Hematopoietic multipotent progenitor cell treated with erythropoietin and hydrocortisone succinate and interleukin-3 and kit ligand, for 17 days (in vitro differentiated cells): ENCODE results near the gene SPATS1.

Experiments
- DNase-seq: peaks from one replicate; pipeline ENCODE4 v3.0.0-alpha.2; 2015; ENCODE audit warnings: low spot score

The SPATS1 gene, protein sequence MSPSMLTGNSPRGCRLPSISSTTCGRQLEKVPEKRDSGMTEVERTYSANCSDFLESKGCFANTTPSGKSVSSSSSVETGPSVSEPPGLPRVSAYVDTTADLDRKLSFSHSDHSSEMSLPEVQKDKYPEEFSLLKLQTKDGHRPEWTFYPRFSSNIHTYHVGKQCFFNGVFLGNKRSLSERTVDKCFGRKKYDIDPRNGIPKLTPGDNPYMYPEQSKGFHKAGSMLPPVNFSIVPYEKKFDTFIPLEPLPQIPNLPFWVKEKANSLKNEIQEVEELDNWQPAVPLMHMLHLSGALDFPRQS

GRCh38 chr6:44342489-44342888 lies at the start of gene SPATS1:
Gene SPATS1 (plus strand): TSS chr6:44342650. CDS start chr6:44343096, 446 bp downstream.
- no peak for DNase-seq

DNA sequence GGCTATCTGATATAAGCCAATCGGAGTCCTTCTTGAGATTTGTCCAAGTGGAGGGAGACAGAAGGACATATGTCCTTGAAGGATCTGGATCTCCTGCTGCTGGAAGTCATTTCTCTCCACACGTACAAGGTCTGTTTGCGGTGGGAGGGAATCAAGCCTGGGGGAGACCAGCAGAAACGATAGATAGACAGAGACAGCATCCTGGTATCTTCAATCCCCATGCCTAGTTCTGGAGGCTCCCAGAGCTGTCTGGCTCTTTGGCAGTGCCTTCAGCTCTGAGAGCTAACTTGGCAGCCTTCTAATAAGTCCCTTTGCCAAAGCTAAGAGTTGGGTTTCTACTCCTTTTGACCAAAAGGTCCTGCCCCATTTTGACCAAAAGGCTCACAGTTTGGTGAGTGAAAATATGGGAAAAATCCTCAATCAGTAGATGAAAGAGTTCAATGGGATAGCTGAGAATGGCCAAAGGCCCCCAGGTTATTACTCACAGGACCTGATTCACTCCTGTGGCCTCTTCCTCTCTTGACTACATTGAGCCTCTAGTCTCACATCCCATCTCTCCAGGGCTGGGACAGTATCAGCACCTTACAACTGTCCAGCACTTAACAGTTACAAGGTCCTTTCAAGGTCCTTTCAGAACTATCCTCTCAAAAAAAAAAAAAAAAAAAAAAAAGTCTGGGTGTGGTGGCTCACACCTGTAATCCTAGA lies 49.6 kb upstream of the SPATS1 start:
- DNase-seq, result no peak

DNA sequence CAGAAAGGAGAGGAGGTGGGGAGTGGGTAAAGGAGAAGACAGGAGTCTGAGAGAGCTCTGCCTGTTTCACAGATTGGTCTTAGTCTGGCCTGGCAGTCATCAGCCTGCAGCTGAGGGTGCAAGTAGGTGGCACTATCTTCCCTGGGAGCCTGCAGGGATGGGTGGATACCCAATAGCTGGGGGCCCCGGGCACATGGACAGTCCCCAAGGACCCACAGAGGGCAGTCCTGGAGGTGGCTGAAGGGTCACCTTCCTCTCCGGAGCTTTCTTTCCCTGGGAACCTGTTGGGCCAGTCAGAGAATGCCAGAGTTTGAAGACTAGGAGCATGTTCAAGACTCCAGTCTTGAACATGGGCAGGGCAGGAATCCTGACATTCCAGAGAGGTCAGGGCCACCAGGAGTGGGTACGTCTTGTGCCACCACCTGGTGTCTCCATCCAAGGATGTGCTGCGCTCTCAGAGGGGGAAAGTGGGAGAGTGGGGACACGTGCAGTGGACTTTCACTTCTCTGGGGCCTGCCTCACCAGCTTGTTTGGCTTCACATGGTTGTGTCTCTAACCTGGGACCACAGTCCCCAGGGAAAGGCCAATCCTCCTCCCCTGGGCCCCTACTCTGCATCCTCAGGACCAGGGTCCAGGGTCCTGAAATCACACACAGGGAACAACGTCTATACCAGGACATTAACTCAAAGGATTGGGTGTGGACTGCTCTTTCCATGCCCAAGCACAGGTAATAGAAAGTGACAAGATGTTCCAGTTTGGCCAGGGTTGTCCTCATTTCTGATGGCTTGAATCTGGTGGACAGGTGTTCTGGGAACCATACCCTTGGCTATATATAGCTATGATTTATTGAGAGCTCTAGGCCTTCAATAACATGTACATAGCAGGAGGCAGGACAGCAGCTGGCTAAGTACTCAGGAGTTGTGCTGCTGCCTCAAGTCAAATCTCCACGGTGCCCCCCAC lies 47.3 kb upstream of the SPATS1 start:
- DNase-seq, result no peak

GRCh38 chr6:44297063-44298038 lies 45.1 kb upstream of the SPATS1 start:
- no peak for DNase-seq

- no peak for DNase-seq
Observed at GRCh38 chr6:44298055-44298803, 44.2 kb upstream of the SPATS1 start.

DNA sequence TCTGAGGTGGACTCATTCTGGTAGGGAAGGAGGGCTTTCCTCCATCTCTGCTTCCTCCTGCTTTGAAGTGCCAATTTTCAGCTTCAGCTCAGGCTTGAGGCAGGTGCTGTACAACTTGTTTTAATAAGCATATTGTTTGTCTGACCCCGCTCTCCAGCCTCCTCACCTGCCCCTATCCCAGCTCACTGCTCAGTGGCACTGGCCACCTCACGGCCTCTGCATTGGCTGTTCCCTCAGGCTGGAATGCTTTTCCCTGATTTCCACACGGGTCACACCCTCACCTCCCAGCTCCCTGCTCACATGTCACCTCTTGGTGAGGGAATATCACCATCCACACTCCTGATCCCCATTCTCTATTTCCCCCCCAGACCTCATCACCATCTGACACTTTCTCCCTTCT lies 43.6 kb upstream of the SPATS1 start:
- DNase-seq, result no peak

- DNase-seq, result no peak
Observed at GRCh38 chr6:44300292-44300823, 42.1 kb upstream of the SPATS1 start.

DNA sequence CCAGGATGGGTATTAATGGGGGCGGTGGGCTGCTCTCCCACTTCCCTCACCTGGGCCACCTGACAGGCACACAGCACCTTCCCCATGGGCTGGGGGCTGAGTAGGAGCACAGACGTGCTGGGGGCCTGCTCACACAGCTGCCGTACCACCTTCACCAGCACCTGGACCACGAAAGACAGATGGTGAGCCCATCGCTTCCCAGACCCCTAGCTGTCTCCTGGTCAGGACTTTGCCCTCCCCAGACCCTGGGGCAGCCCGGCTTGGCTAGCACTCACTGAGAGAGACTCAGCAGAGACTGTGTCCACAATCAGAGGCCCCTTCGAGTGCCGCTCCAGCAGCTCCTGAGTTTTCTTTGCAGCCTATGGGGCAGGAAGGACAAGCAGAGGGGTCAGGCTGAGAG lies 41.3 kb upstream of the SPATS1 start:
- no peak for DNase-seq

GRCh38 chr6:44301782-44302564 lies 40.5 kb upstream of the SPATS1 start:
- DNase-seq, result no peak

DNA sequence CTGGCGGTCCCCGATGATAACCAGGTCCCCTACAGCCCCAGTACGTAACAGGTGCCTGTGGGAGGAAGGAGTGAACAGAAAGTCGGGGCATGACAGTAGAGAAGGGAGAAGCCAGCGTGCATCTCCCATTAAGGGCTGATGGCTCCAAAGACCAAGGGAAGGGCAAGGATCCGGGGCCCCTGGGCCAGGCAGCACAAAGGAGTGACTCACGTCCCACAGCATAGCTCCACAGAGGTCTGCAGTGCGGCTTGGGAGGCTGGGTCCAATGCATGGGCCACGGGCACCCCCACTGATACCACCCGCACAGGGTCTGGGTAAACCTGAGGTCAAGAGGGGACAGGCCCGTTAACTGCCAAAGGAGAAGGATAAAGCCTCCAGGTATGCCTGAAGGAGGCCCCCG lies 39.6 kb upstream of the SPATS1 start:
- no peak for DNase-seq

- DNase-seq, result no peak
Observed at GRCh38 chr6:44303842-44304241, 38.6 kb upstream of the SPATS1 start.

DNA sequence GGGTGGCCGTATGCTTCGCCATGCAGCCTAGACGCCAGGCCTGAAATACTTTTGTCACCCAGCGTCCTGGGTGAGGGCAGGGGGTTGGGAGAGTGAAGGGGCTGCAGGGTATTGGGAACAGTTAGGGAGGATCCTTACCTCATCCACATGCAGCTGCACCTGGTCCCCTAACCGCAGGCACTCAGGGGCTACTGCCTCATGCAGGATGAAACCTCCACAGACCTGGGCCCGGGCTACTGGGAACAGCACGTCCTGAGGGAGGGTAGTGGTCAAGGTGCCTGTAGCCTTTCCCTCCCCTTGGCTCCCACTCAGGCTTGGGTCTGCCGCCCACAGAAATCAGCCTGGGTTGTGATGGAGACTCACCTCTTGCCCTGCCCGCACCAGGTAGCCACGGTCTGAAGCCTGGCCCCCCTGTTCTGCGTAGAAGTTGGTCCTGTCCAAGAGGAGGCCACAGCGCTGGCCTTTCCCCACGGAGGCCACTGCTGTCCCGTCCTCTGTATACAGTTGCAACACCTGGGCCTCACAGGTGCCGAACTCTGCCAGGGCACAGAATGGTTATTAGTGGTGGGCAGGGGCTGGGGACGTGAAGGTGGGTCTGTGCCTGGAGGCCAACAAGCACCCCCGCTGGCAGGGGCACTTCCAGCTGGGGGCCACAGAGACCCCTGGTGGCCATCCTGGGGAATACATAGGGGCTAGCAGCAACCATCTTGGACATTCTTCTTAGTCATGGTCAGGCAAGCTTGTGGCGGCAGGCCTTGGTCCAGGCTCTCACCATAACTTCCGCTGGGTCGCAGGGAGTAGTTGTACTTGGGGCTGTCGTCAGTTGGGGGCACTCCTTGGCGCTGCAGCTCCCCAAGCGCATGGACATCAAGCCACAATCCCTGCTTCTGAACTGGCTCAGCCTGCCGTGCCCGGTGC lies 37.9 kb upstream of the SPATS1 start:
- DNase-seq, result peak; percentile 60

GRCh38 chr6:44305200-44305725 lies 37.2 kb upstream of the SPATS1 start:
- no peak for DNase-seq

GRCh38 chr6:44306710-44307109 lies 35.7 kb upstream of the SPATS1 start:
- no peak for DNase-seq

DNA sequence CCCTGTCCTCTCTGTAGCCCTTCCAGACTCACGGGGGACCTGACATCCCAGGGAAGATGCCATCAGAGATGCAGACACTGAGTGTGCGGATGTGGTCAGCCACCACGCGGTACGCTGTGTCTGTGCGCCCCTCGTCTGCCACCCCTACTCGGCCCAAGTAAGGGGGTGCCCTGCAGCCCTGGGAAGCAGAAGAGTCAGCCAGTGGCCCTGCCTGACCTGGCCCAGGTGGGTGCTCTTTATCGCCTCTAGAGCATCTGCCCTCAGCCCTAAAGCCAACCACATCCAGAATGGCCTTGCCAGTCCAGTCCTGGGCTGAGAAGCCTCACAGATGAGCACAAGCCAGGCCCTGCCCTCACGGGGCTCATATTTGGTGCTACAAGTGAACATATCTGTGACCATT lies 35.2 kb upstream of the SPATS1 start:
- DNase-seq, result no peak

- DNase-seq, result no peak
Observed at GRCh38 chr6:44309092-44309491, 33.4 kb upstream of the SPATS1 start.

DNA sequence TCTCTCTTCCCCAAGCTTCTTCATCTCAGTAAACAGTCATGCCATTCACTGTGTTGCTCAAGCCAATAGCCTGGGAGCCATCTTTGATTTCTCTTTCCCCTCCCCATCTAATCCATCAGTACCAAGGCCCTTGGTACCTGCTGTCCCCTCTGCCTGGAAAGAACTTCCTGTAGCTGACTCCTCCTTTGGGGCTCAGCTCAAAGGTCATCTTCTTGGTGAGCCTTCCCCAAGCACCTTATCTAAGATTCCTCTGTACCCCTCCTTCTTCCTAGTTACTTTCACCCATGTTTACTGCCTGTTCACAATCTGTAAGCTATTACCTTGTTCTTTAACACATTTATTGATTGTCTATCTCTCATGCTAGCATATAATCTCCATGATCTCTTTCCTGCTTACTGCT lies 32.8 kb upstream of the SPATS1 start:
- DNase-seq, result no peak

DNA sequence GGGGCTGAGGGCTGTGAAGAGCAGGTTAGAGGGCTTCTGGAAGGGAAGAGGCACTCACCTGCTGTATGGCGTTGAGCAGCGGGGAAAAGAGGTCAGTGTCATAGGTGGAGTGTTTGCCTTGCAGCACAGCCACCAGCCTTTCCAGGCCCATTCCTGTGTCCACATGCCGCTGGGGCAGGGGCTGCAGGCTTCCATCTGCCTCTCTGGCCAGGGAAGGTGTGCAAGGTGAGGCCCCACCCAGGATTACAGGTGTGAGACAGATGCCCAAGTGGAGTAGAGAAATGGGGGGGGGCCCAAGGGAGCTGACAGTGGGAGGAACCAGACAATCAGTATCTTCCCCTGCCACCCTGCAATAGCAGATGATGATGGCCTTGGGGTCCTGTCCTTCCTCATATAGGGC lies 32.2 kb upstream of the SPATS1 start:
- no peak for DNase-seq
